DOHH2 (cell line): ENCODE data around the gene MMP23B.

Experiments
- CTCF ChIP-seq: fragments of 200-600 bp; sonication (generic); IDR thresholded peaks from one replicate; pipeline ENCODE4 v1.5.1; 2014; ENCODE audit warnings: antibody characterized with exemption, mild to moderate bottlenecking, low read depth, low read length; ENCODE audit not compliant: poor library complexity, severe bottlenecking
- EZH2phosphoT487 ChIP-seq: fragments of 200-600 bp; sonication (generic); IDR thresholded peaks from 2 replicates; pipeline ENCODE4 v1.6.1; 2017; ENCODE audit warnings: borderline replicate concordance, mild to moderate bottlenecking, antibody characterized with exemption, low read length, moderate library complexity, mixed read lengths

- no peak for TF ChIP-seq CTCF
- TF ChIP-seq EZH2phosphoT487: no peak
Measured at GRCh38 chr1:1666526-1666925, 34.6 kb downstream of the MMP23B start.
